ENCODE measurements around the gene ABI3BP.

Gene ABI3BP, protein sequence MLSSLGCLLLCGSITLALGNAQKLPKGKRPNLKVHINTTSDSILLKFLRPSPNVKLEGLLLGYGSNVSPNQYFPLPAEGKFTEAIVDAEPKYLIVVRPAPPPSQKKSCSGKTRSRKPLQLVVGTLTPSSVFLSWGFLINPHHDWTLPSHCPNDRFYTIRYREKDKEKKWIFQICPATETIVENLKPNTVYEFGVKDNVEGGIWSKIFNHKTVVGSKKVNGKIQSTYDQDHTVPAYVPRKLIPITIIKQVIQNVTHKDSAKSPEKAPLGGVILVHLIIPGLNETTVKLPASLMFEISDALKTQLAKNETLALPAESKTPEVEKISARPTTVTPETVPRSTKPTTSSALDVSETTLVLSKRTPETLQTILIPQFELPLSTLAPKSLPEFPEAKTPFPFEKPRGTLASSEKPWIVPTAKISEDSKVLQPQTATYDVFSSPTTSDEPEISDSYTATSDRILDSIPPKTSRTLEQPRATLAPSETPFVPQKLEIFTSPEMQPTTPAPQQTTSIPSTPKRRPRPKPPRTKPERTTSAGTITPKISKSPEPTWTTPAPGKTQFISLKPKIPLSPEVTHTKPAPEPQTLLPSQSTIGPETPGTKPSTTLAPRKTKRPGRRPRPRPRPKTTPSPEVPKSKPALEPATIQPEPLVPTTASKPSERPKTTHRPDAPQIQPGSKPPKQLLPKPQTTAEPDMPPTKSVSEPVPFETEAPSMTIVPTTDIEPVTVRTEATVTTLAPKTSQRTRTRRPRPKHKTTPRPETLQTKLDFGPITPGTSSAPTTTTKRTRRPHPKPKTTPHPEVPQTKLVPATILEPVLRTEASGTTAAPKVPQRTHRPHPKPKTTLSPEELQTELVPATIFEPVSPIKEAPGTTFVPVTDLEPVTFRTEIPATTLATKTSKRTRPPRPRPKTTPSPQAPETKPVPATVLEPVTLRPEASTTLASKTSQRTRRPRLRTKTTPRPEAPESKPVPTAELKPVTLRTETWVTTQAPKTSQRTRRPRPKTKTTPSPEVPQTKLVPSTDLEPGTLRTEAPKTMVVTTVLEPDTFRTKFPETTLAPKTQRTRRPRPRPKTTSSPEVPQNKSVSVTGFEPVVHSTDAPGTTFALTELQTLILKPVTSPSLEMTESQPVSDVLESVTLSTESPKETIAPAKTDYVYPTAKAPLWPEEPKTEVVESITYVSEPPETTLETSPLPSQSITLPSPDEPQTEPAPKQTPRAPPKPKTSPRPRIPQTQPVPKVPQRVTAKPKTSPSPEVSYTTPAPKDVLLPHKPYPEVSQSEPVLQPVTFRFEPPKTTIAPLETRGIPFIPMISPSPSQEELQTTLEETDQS (N-terminal part only)

DNA sequence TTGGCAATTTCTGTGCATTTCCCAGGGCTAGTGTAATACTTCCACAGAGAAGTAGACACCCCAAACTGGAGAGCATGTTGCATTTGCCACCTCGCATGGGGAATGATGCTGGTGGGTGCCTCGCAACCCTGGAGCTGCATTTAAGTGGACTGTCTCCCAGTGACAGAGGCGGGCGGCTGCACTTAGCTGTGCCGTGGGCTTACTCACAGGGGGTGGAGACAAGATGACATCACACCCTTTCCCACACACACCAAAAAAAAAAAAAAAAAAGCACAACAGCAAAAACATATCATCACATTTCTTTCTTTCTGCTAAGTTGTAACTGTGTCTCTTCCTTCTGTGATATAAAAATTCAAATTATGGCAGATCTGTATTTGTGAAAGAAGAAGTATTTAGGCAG is at the start of gene ABI3BP:
ABI3BP (minus strand) TSS at position 113 of the 400 bp plus-strand sequence; CDS start at position 76, 37 bp downstream.
- no peak within 1 kb of the TSS for H3K4me3 ChIP-seq (ENCODE audit: low read length)
- TF ChIP-seq, protein P1, sequence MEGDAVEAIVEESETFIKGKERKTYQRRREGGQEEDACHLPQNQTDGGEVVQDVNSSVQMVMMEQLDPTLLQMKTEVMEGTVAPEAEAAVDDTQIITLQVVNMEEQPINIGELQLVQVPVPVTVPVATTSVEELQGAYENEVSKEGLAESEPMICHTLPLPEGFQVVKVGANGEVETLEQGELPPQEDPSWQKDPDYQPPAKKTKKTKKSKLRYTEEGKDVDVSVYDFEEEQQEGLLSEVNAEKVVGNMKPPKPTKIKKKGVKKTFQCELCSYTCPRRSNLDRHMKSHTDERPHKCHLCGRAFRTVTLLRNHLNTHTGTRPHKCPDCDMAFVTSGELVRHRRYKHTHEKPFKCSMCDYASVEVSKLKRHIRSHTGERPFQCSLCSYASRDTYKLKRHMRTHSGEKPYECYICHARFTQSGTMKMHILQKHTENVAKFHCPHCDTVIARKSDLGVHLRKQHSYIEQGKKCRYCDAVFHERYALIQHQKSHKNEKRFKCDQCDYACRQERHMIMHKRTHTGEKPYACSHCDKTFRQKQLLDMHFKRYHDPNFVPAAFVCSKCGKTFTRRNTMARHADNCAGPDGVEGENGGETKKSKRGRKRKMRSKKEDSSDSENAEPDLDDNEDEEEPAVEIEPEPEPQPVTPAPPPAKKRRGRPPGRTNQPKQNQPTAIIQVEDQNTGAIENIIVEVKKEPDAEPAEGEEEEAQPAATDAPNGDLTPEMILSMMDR (conservative IDR thresholded peaks at IDR 0.05; ENCODE audit: low read depth, low read length), result no peak
- no peak for DNase-seq (ENCODE audit: low read depth)

DNA sequence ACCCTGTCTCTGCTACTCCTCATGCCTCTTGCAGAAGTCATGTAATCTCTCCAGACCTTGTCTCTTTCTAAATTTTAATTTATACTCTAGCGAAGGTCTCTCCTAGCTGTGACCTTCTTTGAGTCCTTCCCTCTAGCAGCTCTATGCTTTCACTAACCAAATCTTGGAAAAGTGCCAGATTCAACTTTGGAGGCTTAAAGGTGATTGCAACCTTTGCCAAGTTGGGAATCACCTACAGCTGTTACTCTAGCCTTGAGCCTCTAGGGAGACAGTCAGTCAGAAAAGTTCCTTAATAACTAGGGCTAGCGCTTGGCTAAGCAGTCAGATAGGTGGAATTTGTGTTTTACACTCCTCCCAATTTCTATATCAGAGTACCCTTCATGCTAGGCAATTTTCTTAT is 46.1 kb upstream of the ABI3BP start:
- DNase-seq (ENCODE audit: low read depth), result no peak
- no peak overlapping the region for H3K4me3 ChIP-seq (ENCODE audit: low read length)
- TF ChIP-seq, protein P1 (conservative IDR thresholded peaks at IDR 0.05; ENCODE audit: low read depth, low read length), result no peak

DNA sequence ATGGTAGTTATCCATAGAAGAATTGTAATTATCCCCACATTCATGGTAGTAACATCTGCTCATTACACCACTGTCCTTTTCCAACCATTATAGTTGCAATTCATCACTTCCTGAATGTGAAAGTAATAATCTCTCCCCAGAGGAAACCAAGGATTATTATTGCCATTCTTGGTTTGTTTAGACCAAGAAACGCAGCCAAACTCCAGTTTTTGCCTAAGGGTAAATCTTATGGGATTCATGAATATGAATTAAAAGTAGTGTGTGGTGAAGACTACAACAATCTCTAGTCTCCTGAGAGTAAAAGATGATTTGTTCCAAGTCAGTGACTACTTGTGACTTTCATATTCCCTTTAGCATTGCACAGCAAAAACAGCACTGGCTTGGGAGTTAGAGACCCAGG is 45.7 kb upstream of the ABI3BP start:
- no peak overlapping the region for H3K4me3 ChIP-seq (ENCODE audit: low read length)
- TF ChIP-seq, protein P1 (conservative IDR thresholded peaks at IDR 0.05; ENCODE audit: low read depth, low read length), result no peak
- DNase-seq (ENCODE audit: low read depth), result no peak

DNA sequence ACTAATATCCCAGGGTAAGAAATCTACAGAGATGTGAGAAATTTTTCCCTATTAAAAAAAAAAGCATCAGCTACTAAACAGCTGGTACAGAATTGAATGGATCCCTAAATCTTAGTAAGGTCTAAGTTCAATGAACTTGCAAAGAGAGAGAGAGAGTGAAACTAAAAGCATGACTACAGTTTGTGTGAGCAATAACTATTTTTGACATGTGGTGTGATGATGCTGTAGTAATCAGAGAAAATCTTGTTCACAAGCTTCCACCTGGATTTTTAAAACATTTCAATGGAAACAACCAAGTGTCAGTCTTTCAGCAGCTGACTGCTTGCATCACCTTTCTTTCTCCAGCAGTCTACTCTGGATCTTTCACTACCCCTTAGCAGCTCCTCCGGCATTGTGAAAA is 45.2 kb upstream of the ABI3BP start:
- TF ChIP-seq, protein P1 (conservative IDR thresholded peaks at IDR 0.05; ENCODE audit: low read depth, low read length), result no peak
- no peak overlapping the region for H3K4me3 ChIP-seq (ENCODE audit: low read length)
- no peak for DNase-seq (ENCODE audit: low read depth)

DNA sequence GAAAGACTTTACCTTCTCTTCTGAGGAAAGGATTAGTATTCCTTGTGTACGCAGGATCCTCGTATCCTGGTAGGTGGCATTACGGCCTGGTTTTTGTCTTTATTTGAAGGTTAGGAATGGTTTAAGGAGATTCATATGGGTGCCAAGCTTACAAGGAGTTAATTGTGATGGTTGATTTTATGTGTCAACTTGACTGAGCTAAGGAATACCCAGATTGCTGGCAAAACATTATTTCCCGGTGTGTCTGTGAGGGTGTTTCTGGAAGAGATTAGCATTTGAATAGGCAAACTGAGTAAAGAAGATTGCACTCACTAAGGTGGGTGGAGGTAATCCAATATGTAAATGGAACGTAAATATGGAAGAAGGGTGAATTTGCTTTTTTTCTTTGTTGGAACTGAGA is 44.4 kb upstream of the ABI3BP start:
- DNase-seq (ENCODE audit: low read depth), result no peak
- TF ChIP-seq, protein P1 (conservative IDR thresholded peaks at IDR 0.05; ENCODE audit: low read depth, low read length), result no peak
- H3K4me3 ChIP-seq (ENCODE audit: low read length), result no peak overlapping the region

DNA sequence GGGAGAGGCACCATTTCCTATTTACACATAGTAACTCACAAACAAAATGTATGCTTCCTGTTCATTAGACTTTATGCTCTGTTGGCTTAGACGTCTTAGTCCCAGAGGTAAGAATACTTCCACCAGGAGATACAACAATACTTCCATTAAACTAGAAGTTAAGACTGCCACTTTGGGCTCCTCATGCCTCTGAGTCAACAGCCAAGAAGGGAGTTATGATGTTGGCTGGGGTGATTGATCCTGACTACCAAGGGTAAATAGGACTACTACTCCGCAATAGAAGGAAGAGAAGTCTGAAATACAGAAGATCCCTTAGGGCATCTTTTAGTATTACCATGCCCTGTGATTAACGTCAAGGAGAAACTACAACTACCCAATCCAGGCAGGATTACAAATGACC is 43.5 kb upstream of the ABI3BP start:
- H3K4me3 ChIP-seq (ENCODE audit: low read length), result no peak overlapping the region
- DNase-seq (ENCODE audit: low read depth), result no peak
- TF ChIP-seq, protein P1 (conservative IDR thresholded peaks at IDR 0.05; ENCODE audit: low read depth, low read length), result no peak

Measured in retinal pigment epithelial cell (primary cell).